NCI-H1417 (cell line): Measurements from ENCODE around the gene TMEM231.
"Not testable (repeated sequence)": the region's sequence is repeated elsewhere in the genome, so short reads cannot be mapped to it uniquely, and the experiment has no call there.

Source experiments
- DNase-seq, 3 experiments: peaks; one replicate each; lab custom pipeline; 2025; lab: John Stamatoyannopoulos, UW

TMEM231 gene

GRCh38 chr16:75555707-75556430, at the start of gene TMEM231:
Gene TMEM231, minus strand, starts transcription at chr16:75556252. Its CDS starts 43 bp downstream, at chr16:75556209.
- peak; percentile 88 to 97 (median 94) for DNase-seq

- no peak for DNase-seq
These were observed 47.2 kb upstream of the TMEM231 start for GRCh38 chr16:75603241-75603640.

- no peak for DNase-seq
These were observed 43.6 kb upstream of the TMEM231 start for GRCh38 chr16:75599452-75600277.

- peak in 2 of 3 experiments; percentile 64 to 88 for DNase-seq
These were observed 38.1 kb upstream of the TMEM231 start for GRCh38 chr16:75593825-75594820.

GRCh38 chr16:75593308-75593707, 37.3 kb upstream of the TMEM231 start:
- DNase-seq = peak in 2 of 3 experiments; percentile 5 to 44

GRCh38 chr16:75591927-75592326, 35.9 kb upstream of the TMEM231 start:
- DNase-seq = not testable (repeated sequence)

- DNase-seq = no peak
These were observed 35.1 kb upstream of the TMEM231 start for GRCh38 chr16:75590920-75591843.

- no peak for DNase-seq
These were observed 33.3 kb upstream of the TMEM231 start for GRCh38 chr16:75589306-75589705.

- DNase-seq = no peak
These were observed 32.7 kb upstream of the TMEM231 start for GRCh38 chr16:75588716-75589115.

- no peak for DNase-seq
These were observed 28.1 kb upstream of the TMEM231 start for GRCh38 chr16:75584108-75584507.

GRCh38 chr16:75579281-75579834, 23.3 kb upstream of the TMEM231 start:
- no peak for DNase-seq

- no peak for DNase-seq
These were observed 22.7 kb upstream of the TMEM231 start for GRCh38 chr16:75578725-75579124.

GRCh38 chr16:75578212-75578611, 22.2 kb upstream of the TMEM231 start:
- DNase-seq = no peak

GRCh38 chr16:75576384-75576811, 20.3 kb upstream of the TMEM231 start:
- DNase-seq = no peak

GRCh38 chr16:75575958-75576357, 19.9 kb upstream of the TMEM231 start:
- no peak for DNase-seq

GRCh38 chr16:75573955-75574354, 17.9 kb upstream of the TMEM231 start:
- DNase-seq = no peak

GRCh38 chr16:75572864-75573542, 17.0 kb upstream of the TMEM231 start:
- DNase-seq = no peak

- DNase-seq = no peak
These were observed 14.5 kb upstream of the TMEM231 start for GRCh38 chr16:75570396-75571065.

- no peak for DNase-seq
These were observed 11.9 kb upstream of the TMEM231 start for GRCh38 chr16:75567911-75568310.
